Measurements from ENCODE around the gene NBEAL1. TPM values are rescaled to one million over a fixed set of nuclear protein-coding genes. Genes with fewer than 3 reads are reported as not detected.
A peak's percentile ranks its signal among the peaks of the same experiment; 100 is the strongest.
"Not testable (repeated sequence)": the region's sequence is repeated elsewhere in the genome, so short reads cannot be mapped to it uniquely, and the experiment has no call there.

NBEAL1 gene
- polyA plus RNA-seq, 1 donor = 5.1 TPM

- no peak for DNase-seq
Observed at GRCh38 chr2:203237346-203238238, 222.9 kb downstream of the NBEAL1 start.

GRCh38 chr2:203238292-203238703, 223.6 kb downstream of the NBEAL1 start:
- no peak for DNase-seq

GRCh38 chr2:203238704-203239526, 224.2 kb downstream of the NBEAL1 start, which contains the start of gene CYP20A1:
TSS of gene CYP20A1 (plus strand) at chr2:203239018. CDS start at chr2:203239063, 45 bp downstream.
- DNase-seq = peak; percentile 98

- no peak for DNase-seq
Observed at GRCh38 chr2:203240491-203240890, 225.8 kb downstream of the NBEAL1 start.

GRCh38 chr2:203242518-203242917, 227.8 kb downstream of the NBEAL1 start:
- DNase-seq = no peak

- no peak for DNase-seq
Observed at GRCh38 chr2:203246646-203247045, 232.0 kb downstream of the NBEAL1 start.

- no peak for DNase-seq
Observed at GRCh38 chr2:203252818-203253217, 238.1 kb downstream of the NBEAL1 start.

GRCh38 chr2:203253422-203254095, 238.9 kb downstream of the NBEAL1 start:
- DNase-seq = not testable (repeated sequence)

- no peak for DNase-seq
Observed at GRCh38 chr2:203261326-203262159, 246.9 kb downstream of the NBEAL1 start.

Other genes with a start within 250 kb of the NBEAL1 start
- gene ICA1L, start 143.1 kb upstream of the NBEAL1 start, polyA plus RNA-seq (ENCODE audit: insufficient read length) = 10.9 TPM
- 61.1 TPM for gene WDR12, start 103.2 kb upstream of the NBEAL1 start, polyA plus RNA-seq (ENCODE audit: insufficient read length)
- 8.1 TPM for gene CARF, start 102.6 kb upstream of the NBEAL1 start, polyA plus RNA-seq (ENCODE audit: insufficient read length)
- 14.7 TPM for gene CYP20A1, start 224.1 kb downstream of the NBEAL1 start, polyA plus RNA-seq (ENCODE audit: insufficient read length)